Body of pancreas (tissue), 4 donors: ENCODE measurements around the gene NBEA. TPM values are rescaled to one million over a fixed set of nuclear protein-coding genes. Genes with fewer than 3 reads are reported as not detected.

ENCODE experiments used
- ATAC-seq: fragments of 150-250 bp; one replicate; pipeline ENCODE4 v1.9.1; 2016
- DNase-seq, 4 donors: peaks; one replicate each; pipeline ENCODE4 v3.0.0-alpha.2; 2019
- H3K27ac ChIP-seq, 4 donors: fragments of 200-600 bp; sonication (generic); 1 replicate in 3 of 4; 2 replicates in 1 of 4; pipeline versions ENCODE4 v1.5.1 to v1.6.1; 2016 to 2019; ENCODE audit warnings: mild to moderate bottlenecking in 1 of 4, mixed read lengths in 1 of 4, moderate library complexity in 1 of 4
- H3K27me3 ChIP-seq, 2 donors: fragments of 200-600 bp; sonication (generic); one replicate each; pipeline ENCODE4 v1.6.0; 2016; ENCODE audit warnings: mild to moderate bottlenecking in 1 of 2
- H3K36me3 ChIP-seq, 2 donors: fragments of 200-600 bp; sonication (generic); replicated peaks in 1 of 2; 2 replicates each; pipeline ENCODE4 v1.5.1; 2016; ENCODE audit warnings: low read depth in 2 of 2; ENCODE audit not compliant: insufficient read depth in 1 of 2
- H3K4me1 ChIP-seq: fragments of 200-600 bp; sonication (generic); one replicate; pipeline ENCODE4 v1.6.0; 2016
- H3K4me3 ChIP-seq, 2 donors: fragments of 200-600 bp; sonication (generic); 1 replicate in 1 of 2; 2 replicates in 1 of 2; pipeline ENCODE4 v1.5.1; 2016 to 2019
- H3K9me3 ChIP-seq, 3 donors: fragments of 200-600 bp; sonication (generic); 1 replicate in 2 of 3; 2 replicates in 1 of 3; pipeline ENCODE4 v1.5.1; 2016
- CTCF ChIP-seq, 7 experiments: fragments of 450-650 bp in 4 of 7; fragments of 200-600 bp in 3 of 7; sonication (generic) in 3 of 7; IDR thresholded peaks; one replicate each; pipeline ENCODE4 v1.5.1; 2016 to 2019; ENCODE audit warnings: antibody characterized with exemption in 7 of 7
- POLR2A ChIP-seq, 3 donors: fragments of 450-650 bp; IDR thresholded peaks; one replicate each; pipeline ENCODE4 v1.6.1; 2016; ENCODE audit warnings: antibody characterized with exemption in 3 of 3, mild to moderate bottlenecking in 2 of 3
- WGBS, 2 donors: methylation state at CpG; one replicate each; pipeline ENCODE4 v1.1.5; 2017; 5-methylcytosine and 5-hydroxymethylcytosine counted together
- intact Hi-C: fragments of 100-400 bp; cut with DNase I; formaldehyde crosslinking; loops from one replicate; pipeline ENCODE4 v1.15.1; 2023
- total RNA-seq, 2 donors: library from RNA; depleted of rRNA; stranded (reverse); fragments of >200 nt; gene quantifications; one replicate each; pipeline ENCODE4 v1.1.0, GENCODE V29; 2016

The NBEA gene
- total RNA-seq, 2 donors from 2014 or later: 9.6 to 19.1 TPM

- Histone ChIP-seq H3K36me3 (no peaks in the 10 kb centered on the region), H3K4me3 (no peak overlapping the region), H3K4me1 (no peaks in the 10 kb centered on the region), H3K9me3 (no peaks in the 10 kb centered on the region), H3K27ac (no peak overlapping the region), H3K27me3 (no peaks in the 10 kb centered on the region)
- intact Hi-C loops: no loop called here
- DNase-seq (no peak), ATAC-seq (no peak)
- WGBS, 2 donors: 46 to 51% methylated on average over 2 of the region's 2 CpGs
- TF ChIP-seq CTCF (IDR thresholded peaks at IDR 0.05) (no peak), POLR2A (IDR thresholded peaks at IDR 0.05) (no peak)
Observed at GRCh38 chr13:34900288-34900739, 41.8 kb upstream of the NBEA start.

GRCh38 chr13:34901572-34901971 lies 40.5 kb upstream of the NBEA start:
- no peak for TF ChIP-seq CTCF (IDR thresholded peaks at IDR 0.05)
- TF ChIP-seq POLR2A (IDR thresholded peaks at IDR 0.05): no peak
- ATAC-seq (no peak), DNase-seq (no peak)
- H3K4me3 ChIP-seq: no peak overlapping the region
- H3K4me1 ChIP-seq: no peaks in the 10 kb centered on the region
- no peaks in the 10 kb centered on the region for H3K9me3 ChIP-seq
- intact Hi-C loops: no loop called here
- no peaks in the 10 kb centered on the region for H3K36me3 ChIP-seq
- H3K27ac ChIP-seq: no peak overlapping the region
- no peaks in the 10 kb centered on the region for H3K27me3 ChIP-seq
- WGBS, 2 donors: 58 to 62% methylated on average over 5 of the region's 5 CpGs

GRCh38 chr13:34911159-34911558 lies 30.9 kb upstream of the NBEA start:
- TF ChIP-seq CTCF (IDR thresholded peaks at IDR 0.05) (no peak), POLR2A (IDR thresholded peaks at IDR 0.05) (no peak)
- no peak for DNase-seq

GRCh38 chr13:34913040-34913439 lies 29.0 kb upstream of the NBEA start:
- 36 to 37% methylated on average over 6 of the region's 6 CpGs for WGBS, 2 donors
- Histone ChIP-seq H3K27me3 (no peaks in the 10 kb centered on the region), H3K4me3 (no peak overlapping the region), H3K4me1 (no peaks in the 10 kb centered on the region), H3K9me3 (no peaks in the 10 kb centered on the region), H3K36me3 (no peaks in the 10 kb centered on the region), H3K27ac (no peak overlapping the region)
- ATAC-seq: no peak
- intact Hi-C loops: no loop called here
- TF ChIP-seq CTCF (IDR thresholded peaks at IDR 0.05): no peak
- no peak for TF ChIP-seq POLR2A (IDR thresholded peaks at IDR 0.05)
- no peak for DNase-seq

More at GRCh38 chr13:34911159-34911558, 30.9 kb upstream of the NBEA start:
- Histone ChIP-seq H3K27ac (no peak overlapping the region), H3K9me3 (no peaks in the 10 kb centered on the region), H3K27me3 (no peaks in the 10 kb centered on the region), H3K4me3 (no peak overlapping the region), H3K4me1 (no peaks in the 10 kb centered on the region), H3K36me3 (no peaks in the 10 kb centered on the region)
- ATAC-seq: no peak
- WGBS, 2 donors: 74 to 76% methylated on average over 2 of the region's 2 CpGs
- intact Hi-C loops: no loop called here

GRCh38 chr13:34914416-34914815 lies 27.7 kb upstream of the NBEA start:
- ATAC-seq: no peak
- H3K27me3 ChIP-seq: no peaks in the 10 kb centered on the region
- no peak for DNase-seq
- 10 to 13% methylated on average over 2 of the region's 2 CpGs for WGBS, 2 donors
- H3K36me3 ChIP-seq: no peaks in the 10 kb centered on the region
- TF ChIP-seq POLR2A (IDR thresholded peaks at IDR 0.05) (no peak), CTCF (IDR thresholded peaks at IDR 0.05) (no peak)
- H3K9me3 ChIP-seq: no peaks in the 10 kb centered on the region
- no peak overlapping the region for H3K27ac ChIP-seq
- intact Hi-C loops: no loop called here
- H3K4me1 ChIP-seq: no peaks in the 10 kb centered on the region
- H3K4me3 ChIP-seq: no peak overlapping the region
